Memory B cell (primary cell): ENCODE results near the gene NDUFV3.
A peak's percentile ranks its signal among the peaks of the same experiment; 100 is the strongest.
"Not testable (repeated sequence)": the region's sequence is repeated elsewhere in the genome, so short reads cannot be mapped to it uniquely, and the experiment has no call there.

Experiments used
- ATAC-seq: fragments of 150-1000 bp; cut with Tn5 transposase; 2 replicates; pipeline ENCODE4 v1.10.0; 2021; ENCODE audit warnings: low read depth, mild to moderate bottlenecking, moderate library complexity
- DNase-seq, 2 donors: peaks; one replicate each; pipeline ENCODE4 v3.0.0; 2022; ENCODE audit warnings: low spot score in 2 of 2
- H3K27ac Mint-ChIP-seq: one replicate; pipeline ENCODE4 v1.8.0; 2022; ENCODE audit warnings: mild to moderate bottlenecking, moderate library complexity, mixed read lengths
- H3K27me3 Mint-ChIP-seq: one replicate; pipeline ENCODE4 v1.8.0; 2022; ENCODE audit warnings: mixed read lengths
- H3K36me3 Mint-ChIP-seq: one replicate; pipeline ENCODE4 v1.8.0; 2022; ENCODE audit warnings: mild to moderate bottlenecking, mixed read lengths
- H3K4me1 Mint-ChIP-seq: one replicate; pipeline ENCODE4 v1.8.0; 2022; ENCODE audit warnings: mixed read lengths
- H3K4me3 Mint-ChIP-seq: one replicate; pipeline ENCODE4 v1.8.0; 2022; ENCODE audit warnings: mild to moderate bottlenecking, moderate library complexity, mixed read lengths
- H3K9me3 Mint-ChIP-seq: one replicate; pipeline ENCODE4 v1.8.0; 2022; ENCODE audit warnings: mixed read lengths

NDUFV3 gene

DNA sequence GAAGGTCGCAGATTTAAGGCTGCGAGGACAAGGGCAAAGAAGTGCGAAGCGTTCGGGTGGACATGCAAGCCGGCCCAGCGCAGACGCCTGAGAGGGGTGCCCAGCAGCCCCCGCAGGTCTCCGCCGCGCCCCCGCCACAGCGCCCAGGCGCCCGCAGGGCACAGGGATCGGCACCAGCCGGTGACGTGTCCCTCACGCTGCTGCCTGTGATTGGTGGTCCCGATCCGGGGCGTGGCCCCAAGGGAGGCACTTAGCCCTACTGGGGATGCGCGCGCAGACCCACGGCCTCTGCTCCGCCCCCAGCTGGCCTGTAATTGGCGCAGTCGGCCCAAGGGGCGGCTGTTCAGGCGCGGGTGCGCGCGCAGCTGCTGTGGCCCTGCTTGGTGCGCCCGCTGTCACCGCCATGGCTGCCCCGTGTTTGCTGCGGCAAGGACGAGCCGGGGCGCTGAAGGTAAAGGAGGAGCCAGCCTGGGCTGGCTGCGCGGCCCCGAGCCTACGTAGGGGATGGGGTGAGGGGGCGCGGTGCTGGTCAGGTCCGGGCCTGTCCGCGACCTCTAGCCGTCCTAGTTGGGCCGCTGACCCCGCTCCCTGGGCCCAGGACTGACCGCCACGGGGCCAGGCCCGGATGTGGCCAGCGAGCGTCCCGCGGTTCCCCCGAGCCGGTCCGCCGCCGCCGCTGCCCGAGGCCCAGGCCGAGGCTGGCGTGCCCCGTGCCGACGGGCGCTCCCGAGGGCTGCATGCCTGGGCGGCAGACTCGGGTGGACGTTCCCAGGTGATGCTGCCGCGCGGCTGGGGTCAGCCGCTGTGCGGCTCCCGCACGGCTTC, at the start of gene NDUFV3:
Gene NDUFV3, plus strand, starts transcription at position 379 of the 825 bp plus-strand sequence. Its CDS starts 25 bp downstream, at position 404.
- peak within 1 kb of the TSS; percentile 97 for H3K4me3 Mint-ChIP-seq
- DNase-seq (peak; percentile 93 to 97), ATAC-seq (peak; percentile 90)
- H3K4me1 Mint-ChIP-seq: peaks cover 8% of the 10 kb centered on the region
- peaks cover 3% of the 10 kb centered on the region for H3K36me3 Mint-ChIP-seq
- H3K9me3 Mint-ChIP-seq: no peaks in the 10 kb centered on the region
- H3K27me3 Mint-ChIP-seq: no peaks in the 10 kb centered on the region
- H3K27ac Mint-ChIP-seq: peak within 1 kb of the TSS; percentile 92

DNA sequence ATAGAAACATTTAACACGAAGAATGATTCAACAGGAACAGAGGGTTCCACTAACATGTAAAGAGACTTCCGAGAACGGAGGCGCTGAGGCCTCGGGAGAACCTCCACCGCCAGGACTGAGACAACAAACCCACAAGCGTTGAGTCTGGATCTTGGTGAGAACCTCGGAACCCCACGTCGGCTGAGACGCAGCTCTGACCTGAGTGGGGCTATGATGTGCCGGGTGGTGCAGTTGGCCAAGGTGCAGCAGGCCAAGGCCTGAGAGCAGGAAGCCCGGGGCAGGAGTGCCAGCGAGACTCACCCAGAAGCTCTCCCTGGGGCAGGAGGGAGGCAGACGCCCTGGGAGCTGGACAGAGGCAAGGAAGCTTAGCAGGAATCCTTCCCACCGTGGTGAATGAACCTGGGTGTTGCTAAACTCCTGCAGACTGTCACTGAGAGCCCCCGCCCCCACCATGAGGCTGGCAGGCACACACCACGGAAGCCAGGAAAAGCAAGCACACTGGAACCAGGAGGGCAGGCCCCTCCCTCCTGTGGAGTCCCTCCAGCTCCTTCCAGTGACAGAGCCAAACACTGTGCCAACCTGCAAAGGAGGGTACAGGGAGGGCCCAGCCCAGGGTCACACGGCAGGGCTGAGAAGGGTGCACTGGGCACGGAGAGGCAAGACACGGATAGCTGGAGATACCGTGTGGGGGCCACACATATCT, 48.5 kb upstream of the NDUFV3 start:
- ATAC-seq: no peak
- peaks cover 4% of the 10 kb centered on the region for H3K4me1 Mint-ChIP-seq
- no peak overlapping the region for H3K4me3 Mint-ChIP-seq
- peaks cover 5% of the 10 kb centered on the region for H3K9me3 Mint-ChIP-seq
- H3K27me3 Mint-ChIP-seq: no peaks in the 10 kb centered on the region
- DNase-seq: no peak
- no peak overlapping the region for H3K27ac Mint-ChIP-seq
- H3K36me3 Mint-ChIP-seq: peaks cover 27% of the 10 kb centered on the region

DNA sequence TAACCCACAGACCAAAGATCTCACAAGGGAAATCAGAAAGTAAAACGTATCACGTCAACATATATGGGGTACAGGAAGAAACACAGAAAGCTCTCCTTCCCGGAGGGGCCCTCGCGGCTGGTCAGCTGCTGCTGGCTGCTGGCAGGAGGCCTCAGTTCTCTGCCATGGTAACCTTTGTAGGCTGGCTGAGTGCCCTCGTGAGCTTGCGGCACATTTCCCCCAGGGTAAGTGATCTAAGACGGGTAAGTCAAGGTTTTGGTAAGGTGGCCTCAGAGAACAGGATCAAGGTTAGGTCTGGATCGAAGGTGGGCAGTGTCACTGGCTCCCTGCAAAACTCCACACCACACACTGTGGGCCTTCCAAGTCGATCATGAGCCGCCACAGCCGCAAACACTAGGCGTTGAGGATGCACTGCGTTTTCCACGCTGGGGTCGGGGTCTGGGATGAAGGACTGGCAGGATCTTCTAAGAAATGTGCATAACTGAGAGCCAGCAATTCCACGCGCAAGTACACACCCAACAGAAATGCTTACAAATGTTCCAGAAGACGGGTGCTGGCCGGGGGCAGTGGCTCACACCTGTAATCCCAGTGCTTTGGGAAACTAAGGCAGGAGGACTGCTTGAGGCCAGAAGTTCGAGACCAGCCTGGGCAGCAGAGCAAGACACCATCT, 47.7 kb upstream of the NDUFV3 start:
- no peak for DNase-seq
- H3K4me3 Mint-ChIP-seq: no peak overlapping the region
- H3K36me3 Mint-ChIP-seq: peaks cover 28% of the 10 kb centered on the region

DNA sequence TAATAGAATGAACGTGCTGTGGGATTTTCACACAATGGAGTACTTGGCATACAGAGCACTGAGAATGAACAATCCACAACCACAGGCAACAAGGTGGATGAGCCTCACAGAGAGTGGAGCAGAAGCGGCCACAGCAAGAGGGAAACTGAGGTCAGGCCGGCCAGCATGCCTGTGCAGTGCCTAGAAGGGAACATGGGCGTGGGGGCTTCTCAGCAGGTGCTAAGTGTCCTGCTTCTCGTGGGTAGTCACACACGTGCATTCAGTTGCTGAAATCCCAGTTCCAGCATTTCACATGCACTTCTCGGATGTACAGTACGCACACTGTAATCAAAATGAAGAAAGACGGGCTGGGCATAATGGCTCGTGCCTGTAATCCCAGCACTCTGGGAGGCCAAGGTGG, 46.9 kb upstream of the NDUFV3 start:
- peaks cover 4% of the 10 kb centered on the region for H3K4me1 Mint-ChIP-seq
- no peaks in the 10 kb centered on the region for H3K27me3 Mint-ChIP-seq
- ATAC-seq (no peak), DNase-seq (no peak)
- no peak overlapping the region for H3K4me3 Mint-ChIP-seq
- no peak overlapping the region for H3K27ac Mint-ChIP-seq
- peaks cover 5% of the 10 kb centered on the region for H3K9me3 Mint-ChIP-seq
- H3K36me3 Mint-ChIP-seq: peaks cover 29% of the 10 kb centered on the region

More for the DNA sequence above, 47.7 kb upstream of the NDUFV3 start:
- peaks cover 4% of the 10 kb centered on the region for H3K4me1 Mint-ChIP-seq
- H3K27me3 Mint-ChIP-seq: no peaks in the 10 kb centered on the region
- H3K27ac Mint-ChIP-seq: no peak overlapping the region
- ATAC-seq: no peak
- peaks cover 5% of the 10 kb centered on the region for H3K9me3 Mint-ChIP-seq

DNA sequence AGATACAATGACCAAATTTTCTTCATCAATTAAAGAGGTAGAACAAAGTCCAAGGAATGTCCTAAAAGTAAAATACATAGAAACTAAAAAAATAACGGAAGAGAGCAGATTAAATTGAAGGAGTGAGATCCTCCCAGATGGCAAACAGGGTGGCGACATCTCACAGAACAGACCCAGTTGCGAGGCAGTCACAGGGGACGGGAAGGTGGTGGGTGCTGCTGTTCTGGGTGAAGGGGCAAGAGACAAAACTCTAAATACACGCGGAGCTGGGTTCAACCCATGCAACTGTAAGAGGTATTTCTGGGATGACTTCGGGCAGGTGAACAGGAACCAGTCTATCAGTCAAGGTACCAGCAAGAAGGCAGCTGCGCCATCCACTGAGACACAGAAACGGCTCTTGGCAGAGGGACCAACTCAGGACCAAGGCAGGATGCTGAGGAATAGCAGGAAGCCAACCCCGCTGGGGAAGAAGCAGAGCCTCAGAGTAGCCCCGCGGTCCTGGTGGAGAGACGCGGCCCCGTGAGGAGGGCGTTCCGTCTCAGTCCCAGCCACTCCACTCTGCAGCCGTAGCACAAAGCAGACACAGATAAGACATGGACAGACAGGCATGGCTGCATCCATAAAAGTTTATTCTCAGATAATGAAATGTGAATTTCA, 45.9 kb upstream of the NDUFV3 start:
- DNase-seq (no peak), ATAC-seq (no peak)
- peaks cover 32% of the 10 kb centered on the region for H3K36me3 Mint-ChIP-seq
- H3K27ac Mint-ChIP-seq: no peak overlapping the region
- peaks cover 5% of the 10 kb centered on the region for H3K9me3 Mint-ChIP-seq
- no peaks in the 10 kb centered on the region for H3K27me3 Mint-ChIP-seq
- peaks cover 4% of the 10 kb centered on the region for H3K4me1 Mint-ChIP-seq
- H3K4me3 Mint-ChIP-seq: no peak overlapping the region

DNA sequence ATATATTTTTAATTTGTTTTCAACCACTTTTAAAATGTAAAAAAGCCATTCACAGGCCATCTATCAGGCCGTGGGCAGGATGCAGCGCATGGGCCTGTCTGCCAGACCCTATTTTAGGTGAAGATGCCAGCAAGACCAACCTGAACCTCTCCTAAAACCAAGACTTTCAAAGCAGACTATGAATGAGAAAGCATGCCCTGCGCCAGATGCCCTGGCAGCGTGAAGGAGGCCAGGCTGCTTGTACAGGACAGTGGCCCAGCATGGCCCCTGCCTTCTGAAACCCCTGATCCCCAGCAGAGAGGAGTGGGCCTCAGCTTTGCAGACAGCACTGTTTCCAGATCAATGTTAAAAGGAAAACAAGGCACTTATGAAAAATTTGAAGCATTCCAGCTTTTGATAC, 45.4 kb upstream of the NDUFV3 start:
- Mint-ChIP-seq H3K27ac (no peak overlapping the region), H3K4me1 (peaks cover 4% of the 10 kb centered on the region), H3K36me3 (peaks cover 32% of the 10 kb centered on the region), H3K4me3 (no peak overlapping the region), H3K27me3 (no peaks in the 10 kb centered on the region), H3K9me3 (peaks cover 5% of the 10 kb centered on the region)
- ATAC-seq: no peak
- DNase-seq: no peak

DNA sequence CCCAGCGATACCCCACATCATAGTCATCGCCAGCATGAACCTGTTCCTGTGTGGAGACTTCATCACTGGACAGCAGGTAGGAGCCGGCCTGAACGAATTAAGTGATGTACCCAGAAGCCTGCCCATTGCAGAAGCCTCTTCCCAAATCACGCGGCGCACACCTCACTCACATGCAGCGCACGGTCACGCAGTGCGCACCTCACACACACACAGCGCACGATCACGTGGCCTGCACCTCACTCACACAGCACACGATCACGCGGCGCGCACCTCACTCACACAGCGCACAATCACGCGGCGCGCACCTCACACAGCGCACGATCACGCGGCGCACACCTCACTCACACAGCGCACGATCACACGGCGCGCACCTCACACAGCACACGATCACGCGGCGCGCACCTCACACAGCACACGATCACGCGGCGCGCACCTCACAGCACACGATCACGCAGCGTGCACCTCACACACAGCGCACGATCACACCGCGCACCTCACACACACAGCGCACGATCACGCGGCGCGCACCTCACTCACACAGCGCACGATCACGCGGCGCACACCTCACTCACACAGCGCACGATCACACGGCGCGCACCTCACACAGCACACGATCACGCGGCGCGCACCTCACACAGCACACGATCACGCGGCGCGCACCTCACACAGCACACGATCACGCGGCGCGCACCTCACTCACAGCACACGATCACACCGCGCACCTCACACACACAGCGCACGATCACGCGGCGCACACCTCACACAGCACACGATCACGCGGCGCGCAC, 44.8 kb upstream of the NDUFV3 start:
- not testable (repeated sequence) for DNase-seq, H3K4me1 Mint-ChIP-seq, H3K4me3 Mint-ChIP-seq, H3K9me3 Mint-ChIP-seq, ATAC-seq, H3K27me3 Mint-ChIP-seq
- peak overlapping the region; percentile 41 for H3K27ac Mint-ChIP-seq
- H3K36me3 Mint-ChIP-seq: peaks cover 30% of the 10 kb centered on the region

DNA sequence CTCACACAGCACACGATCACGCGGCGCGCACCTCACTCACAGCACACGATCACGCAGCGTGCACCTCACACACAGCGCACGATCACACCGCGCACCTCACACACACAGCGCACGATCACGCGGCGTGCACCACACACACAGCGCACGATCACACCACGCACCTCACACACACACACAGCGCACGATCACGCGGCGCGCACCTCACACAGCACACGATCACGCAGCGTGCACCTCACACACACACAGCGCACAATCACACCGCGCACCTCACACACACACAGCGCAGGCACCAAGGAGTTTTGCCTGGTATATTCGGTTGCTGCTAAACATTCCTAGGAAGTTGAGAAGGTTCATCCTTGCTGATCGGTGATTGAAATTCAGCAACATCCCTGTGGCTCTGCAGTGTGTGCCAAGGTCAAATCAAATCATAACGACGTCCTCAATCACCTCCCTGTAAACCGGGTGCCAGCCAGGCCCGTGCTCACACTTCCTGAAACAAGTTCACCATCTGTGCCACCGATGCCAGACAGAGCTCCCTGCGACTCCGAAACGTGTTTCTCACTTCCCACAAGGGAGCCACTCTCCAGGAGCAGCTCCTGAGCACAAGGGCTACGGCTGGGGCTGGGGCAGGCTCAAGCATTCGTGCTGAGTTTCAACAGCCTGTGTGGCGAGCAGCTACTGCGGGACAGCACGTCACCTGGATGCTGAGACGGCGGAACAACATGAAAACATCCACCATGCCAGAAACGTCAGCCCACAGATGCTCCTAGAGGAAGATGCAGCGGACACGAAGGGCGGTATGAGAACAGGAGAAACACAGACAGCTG, 44.0 kb upstream of the NDUFV3 start:
- peaks cover 5% of the 10 kb centered on the region for H3K9me3 Mint-ChIP-seq
- no peak overlapping the region for H3K27ac Mint-ChIP-seq
- DNase-seq (no peak), ATAC-seq (no peak)
- no peaks in the 10 kb centered on the region for H3K27me3 Mint-ChIP-seq
- peaks cover 4% of the 10 kb centered on the region for H3K4me1 Mint-ChIP-seq
- peaks cover 27% of the 10 kb centered on the region for H3K36me3 Mint-ChIP-seq
- no peak overlapping the region for H3K4me3 Mint-ChIP-seq

DNA sequence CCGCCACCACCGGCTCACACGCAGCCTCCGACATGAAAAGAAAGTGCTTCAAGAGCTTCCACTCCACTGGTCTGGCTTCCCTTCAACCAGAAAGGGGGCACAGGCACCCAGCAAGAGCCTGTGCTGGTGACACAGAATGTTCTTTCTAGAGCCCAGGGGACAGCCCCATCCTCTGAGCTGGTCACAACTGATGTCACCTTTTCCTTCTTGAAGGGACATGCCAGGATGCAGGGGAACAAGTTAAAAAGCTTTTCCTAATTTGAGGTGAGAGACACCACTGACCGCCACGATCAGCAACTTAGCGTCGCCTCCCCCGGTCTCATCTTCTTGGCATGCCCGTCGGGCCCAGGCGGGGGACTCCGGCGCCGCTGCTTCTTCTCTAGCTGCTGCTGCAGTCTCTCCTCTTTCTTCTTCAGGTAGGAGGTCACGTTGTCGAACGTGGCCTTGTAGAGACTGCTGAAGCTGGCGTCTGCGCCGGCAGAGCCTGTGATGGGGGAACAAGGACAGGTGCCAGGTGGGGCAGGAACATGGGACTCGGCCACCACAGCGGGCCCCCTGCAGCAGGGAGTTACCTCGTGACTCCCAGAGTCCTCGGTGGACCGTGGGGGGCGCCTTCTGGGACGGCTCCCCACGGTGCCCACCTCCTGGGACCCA, 43.2 kb upstream of the NDUFV3 start:
- H3K9me3 Mint-ChIP-seq: peaks cover 5% of the 10 kb centered on the region
- no peaks in the 10 kb centered on the region for H3K27me3 Mint-ChIP-seq
- DNase-seq (no peak), ATAC-seq (no peak)
- H3K4me1 Mint-ChIP-seq: peaks cover 4% of the 10 kb centered on the region
- H3K4me3 Mint-ChIP-seq: no peak overlapping the region
- peaks cover 30% of the 10 kb centered on the region for H3K36me3 Mint-ChIP-seq
- no peak overlapping the region for H3K27ac Mint-ChIP-seq

DNA sequence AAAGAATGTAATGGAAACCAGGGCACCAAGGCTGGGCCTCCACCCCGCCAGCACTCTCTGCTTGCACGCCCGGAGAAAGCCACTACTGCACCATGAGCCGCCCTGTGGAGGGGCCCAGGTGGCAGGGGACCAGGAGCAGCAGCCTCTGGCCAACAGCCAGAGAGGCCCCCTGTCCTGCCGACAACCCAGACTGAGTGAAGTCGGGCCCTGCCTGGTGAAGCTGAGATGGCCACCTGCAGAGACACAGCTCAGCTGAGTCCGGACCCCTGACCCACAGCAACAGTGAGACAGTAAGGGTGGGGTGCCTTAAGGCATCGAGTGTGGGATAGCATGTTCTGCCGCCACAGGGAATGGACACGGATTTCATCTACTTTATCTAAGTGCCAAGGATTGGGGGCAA, 42.6 kb upstream of the NDUFV3 start:
- Mint-ChIP-seq H3K27me3 (no peaks in the 10 kb centered on the region), H3K36me3 (peaks cover 30% of the 10 kb centered on the region), H3K4me1 (peaks cover 4% of the 10 kb centered on the region), H3K4me3 (no peak overlapping the region), H3K9me3 (peaks cover 5% of the 10 kb centered on the region), H3K27ac (no peak overlapping the region)
- ATAC-seq (no peak), DNase-seq (no peak)

DNA sequence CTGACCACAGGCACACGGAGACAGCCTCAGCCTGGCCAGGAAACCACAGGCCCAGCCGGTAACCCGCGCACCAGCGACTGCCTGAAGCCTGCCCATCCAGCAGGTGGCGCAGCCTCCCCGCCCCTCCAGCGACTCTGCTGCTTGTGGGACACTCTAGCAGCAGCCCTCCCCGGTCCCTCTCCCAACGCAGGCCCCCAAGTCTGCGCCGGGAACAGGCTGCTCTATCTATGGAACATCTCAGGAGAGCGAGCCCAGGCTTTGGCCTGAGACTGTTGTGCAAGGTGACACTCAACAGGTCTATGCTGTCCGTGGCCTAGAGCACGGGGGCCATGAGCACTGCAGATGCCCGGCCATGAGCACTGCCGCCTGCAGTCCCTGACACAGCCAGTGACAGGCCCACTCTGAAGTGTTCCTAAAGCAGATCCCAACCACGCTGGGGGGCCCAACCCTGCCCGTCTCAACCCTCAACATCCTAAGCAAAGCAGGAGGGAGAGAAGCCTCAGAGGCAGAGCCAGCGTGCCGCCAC, 42.2 kb upstream of the NDUFV3 start:
- Mint-ChIP-seq H3K36me3 (peaks cover 30% of the 10 kb centered on the region), H3K27me3 (no peaks in the 10 kb centered on the region), H3K4me1 (peaks cover 4% of the 10 kb centered on the region), H3K27ac (no peak overlapping the region), H3K9me3 (peaks cover 5% of the 10 kb centered on the region), H3K4me3 (no peak overlapping the region)
- ATAC-seq (peak; percentile 67), DNase-seq (peak; percentile 21 to 49)
